Measurements from ENCODE around the gene TMC8.

- TF ChIP-seq, protein P1, sequence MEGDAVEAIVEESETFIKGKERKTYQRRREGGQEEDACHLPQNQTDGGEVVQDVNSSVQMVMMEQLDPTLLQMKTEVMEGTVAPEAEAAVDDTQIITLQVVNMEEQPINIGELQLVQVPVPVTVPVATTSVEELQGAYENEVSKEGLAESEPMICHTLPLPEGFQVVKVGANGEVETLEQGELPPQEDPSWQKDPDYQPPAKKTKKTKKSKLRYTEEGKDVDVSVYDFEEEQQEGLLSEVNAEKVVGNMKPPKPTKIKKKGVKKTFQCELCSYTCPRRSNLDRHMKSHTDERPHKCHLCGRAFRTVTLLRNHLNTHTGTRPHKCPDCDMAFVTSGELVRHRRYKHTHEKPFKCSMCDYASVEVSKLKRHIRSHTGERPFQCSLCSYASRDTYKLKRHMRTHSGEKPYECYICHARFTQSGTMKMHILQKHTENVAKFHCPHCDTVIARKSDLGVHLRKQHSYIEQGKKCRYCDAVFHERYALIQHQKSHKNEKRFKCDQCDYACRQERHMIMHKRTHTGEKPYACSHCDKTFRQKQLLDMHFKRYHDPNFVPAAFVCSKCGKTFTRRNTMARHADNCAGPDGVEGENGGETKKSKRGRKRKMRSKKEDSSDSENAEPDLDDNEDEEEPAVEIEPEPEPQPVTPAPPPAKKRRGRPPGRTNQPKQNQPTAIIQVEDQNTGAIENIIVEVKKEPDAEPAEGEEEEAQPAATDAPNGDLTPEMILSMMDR (IDR thresholded peaks at IDR 0.05) = no peak
- TF ChIP-seq POLR2A (IDR thresholded peaks at IDR 0.05) (no peak), POLR2AphosphoS5 (IDR thresholded peaks at IDR 0.05) (no peak)
Observed at GRCh38 chr17:78086740-78087139, 43.8 kb upstream of the TMC8 start.

All from upper lobe of left lung (tissue), 4 donors.